ENCODE data around the gene IL6.
"Not testable (repeated sequence)": the region's sequence is repeated elsewhere in the genome, so short reads cannot be mapped to it uniquely, and the experiment has no call there.

- not testable (repeated sequence) for TF ChIP-seq EZH2 (IDR thresholded peaks at IDR 0.05; ENCODE audit: borderline replicate concordance, insufficient read depth, low read length, poor library complexity, severe bottlenecking); REST (IDR thresholded peaks at IDR 0.05; ENCODE audit: borderline replicate concordance)
These were observed 19.8 kb upstream of the IL6 start for GRCh38 chr7:22707026-22707691.

All from neural cell (in vitro differentiated cells).